H1 (cell line): Measurements from ENCODE around the gene EYA2. TPM values are rescaled to one million over a fixed set of nuclear protein-coding genes. Genes with fewer than 3 reads are reported as not detected.
"Not testable (repeated sequence)": the region's sequence is repeated elsewhere in the genome, so short reads cannot be mapped to it uniquely, and the experiment has no call there.

ENCODE experiments used
- CTCF ChIA-PET: fragments of 300-600 bp; sonication (Branson Sonifier 250); formaldehyde crosslinking; loops from one replicate; lab custom pipeline; 2021; ENCODE audit not compliant: partially characterized antibody; lab: Charles Lee
- POLR2A ChIA-PET: fragments of 300-600 bp; sonication (Branson Sonifier 250); formaldehyde crosslinking; loops from one replicate; lab custom pipeline; 2021; ENCODE audit warnings: inconsistent platforms; ENCODE audit not compliant: partially characterized antibody; lab: Charles Lee
- DNase-seq, 2 experiments: peaks; one replicate each; pipeline versions ENCODE4 v3.0.0 to v3.0.0-alpha.2; 2010 to 2022; ENCODE audit warnings: low spot score in 2 of 2, low read depth in 1 of 2, mixed read lengths in 1 of 2
- FAIRE-seq: peaks from 2 replicates; lab custom pipeline; 2011; peaks lifted over from hg19 to GRCh38; lab: Jason Lieb, UNC
- H2AFZ ChIP-seq: 2 replicates; pipeline ENCODE4 v1.8.1; 2012; ENCODE audit warnings: low read length, inconsistent platforms
- H2AK5ac ChIP-seq: 2 replicates; pipeline ENCODE4 v1.6.1; 2013; ENCODE audit warnings: low read depth, low read length
- H2BK120ac ChIP-seq: replicated peaks from 2 replicates; pipeline ENCODE3; 2013; ENCODE audit warnings: low read depth, low read length, inconsistent platforms
- H2BK12ac ChIP-seq: 2 replicates; pipeline ENCODE4 v1.6.1; 2013; ENCODE audit warnings: low read depth, low read length
- H2BK15ac ChIP-seq: 2 replicates; pipeline ENCODE4 v1.6.1; 2013; ENCODE audit warnings: low read length
- H2BK20ac ChIP-seq: 2 replicates; pipeline ENCODE4 v1.6.1; 2013; ENCODE audit warnings: low read length
- H2BK5ac ChIP-seq: 2 replicates; pipeline ENCODE4 v1.6.1; 2013; ENCODE audit warnings: low read depth, low read length
- H3K14ac ChIP-seq: 2 replicates; pipeline ENCODE4 v1.6.1; 2013; ENCODE audit warnings: inconsistent platforms; ENCODE audit not compliant: insufficient read length
- H3K18ac ChIP-seq: 2 replicates; pipeline ENCODE4 v1.6.1; 2013; ENCODE audit warnings: low read length; ENCODE audit errors: extremely low read depth
- H3K23ac ChIP-seq: 2 replicates; pipeline ENCODE4 v1.6.1; 2013; ENCODE audit warnings: inconsistent platforms; ENCODE audit not compliant: insufficient read length
- H3K23me2 ChIP-seq: 2 replicates; pipeline ENCODE4 v1.6.1; 2013; ENCODE audit warnings: low read depth, low read length
- H3K27ac ChIP-seq: 2 replicates; pipeline ENCODE4 v1.6.1; 2011; ENCODE audit warnings: low read depth, low read length, inconsistent platforms
- H3K27me3 ChIP-seq, 4 experiments: replicated peaks in 1 of 4; 1 replicate in 1 of 4; 2 replicates in 3 of 4; pipeline versions ENCODE4 v1.6.1 to v1.8.1; 2011 to 2013; ENCODE audit warnings: low read length in 3 of 4, mild to moderate bottlenecking in 3 of 4, inconsistent platforms in 2 of 4, mixed read lengths in 2 of 4, moderate library complexity in 1 of 4; ENCODE audit not compliant: control insufficient read depth in 3 of 4, insufficient read depth in 3 of 4; ENCODE audit errors: extremely low read depth in 1 of 4
- H3K36me3 ChIP-seq, 4 experiments: 2 replicates each; pipeline versions ENCODE4 v1.6.1 to v1.8.1; 2011 to 2013; ENCODE audit warnings: mild to moderate bottlenecking in 4 of 4, low read length in 3 of 4, moderate library complexity in 2 of 4, control low read depth in 1 of 4, inconsistent platforms in 1 of 4; ENCODE audit not compliant: insufficient read depth in 4 of 4, control insufficient read depth in 2 of 4
- H3K4ac ChIP-seq: replicated peaks from 2 replicates; pipeline ENCODE3; 2013; ENCODE audit warnings: low read length, low read depth, mixed read lengths, inconsistent platforms; ENCODE audit not compliant: insufficient read length
- H3K4me1 ChIP-seq, 4 experiments: replicated peaks in 1 of 4; 1 replicate in 1 of 4; 2 replicates in 3 of 4; pipeline versions ENCODE4 v1.6.1 to v1.8.1; 2011 to 2013; ENCODE audit warnings: low read length in 3 of 4, inconsistent platforms in 2 of 4, mixed read lengths in 1 of 4; ENCODE audit not compliant: insufficient read depth in 4 of 4, control insufficient read depth in 3 of 4
- H3K4me2 ChIP-seq, 2 experiments: 2 replicates each; pipeline versions ENCODE4 v1.6.1 to v1.8.1; 2011 to 2013; ENCODE audit warnings: low read depth in 2 of 2, low read length in 2 of 2, control low read depth in 1 of 2, inconsistent platforms in 1 of 2, mild to moderate bottlenecking in 1 of 2; ENCODE audit not compliant: insufficient read depth in 1 of 2
- H3K4me3 ChIP-seq, 4 experiments: fragments of 200-600, 300-600 bp in 1 of 4; sonication (generic), shearing (Covaris generic), sonication (Bioruptor Twin) in 1 of 4; 2 replicates each; pipeline versions ENCODE4 v1.5.1 to v1.8.1; 2011 to 2016; ENCODE audit warnings: low read length in 4 of 4, low read depth in 3 of 4, control low read depth in 2 of 4, inconsistent platforms in 2 of 4, mild to moderate bottlenecking in 2 of 4, mixed read lengths in 1 of 4, moderate library complexity in 1 of 4; ENCODE audit not compliant: insufficient read depth in 2 of 4; ENCODE audit errors: extremely low read depth in 1 of 4
- H3K56ac ChIP-seq: replicated peaks from 2 replicates; pipeline ENCODE3; 2013; ENCODE audit warnings: low read depth, mild to moderate bottlenecking, mixed read lengths, low read length, inconsistent platforms; ENCODE audit not compliant: insufficient read length
- H3K79me1 ChIP-seq: 2 replicates; pipeline ENCODE4 v1.6.1; 2013; ENCODE audit warnings: low read depth, low read length, control low read depth
- H3K79me2 ChIP-seq, 2 experiments: 2 replicates each; pipeline versions ENCODE4 v1.6.1 to v1.8.1; 2012 to 2013; ENCODE audit warnings: low read length in 2 of 2, mild to moderate bottlenecking in 2 of 2, inconsistent platforms in 1 of 2; ENCODE audit not compliant: insufficient read depth in 2 of 2, control insufficient read depth in 1 of 2
- H3K9ac ChIP-seq, 4 experiments: replicated peaks in 1 of 4; 1 replicate in 1 of 4; 2 replicates in 3 of 4; pipeline versions ENCODE4 v1.6.1 to v1.8.1; 2011 to 2013; ENCODE audit warnings: low read depth in 3 of 4, low read length in 3 of 4, control low read depth in 2 of 4, mild to moderate bottlenecking in 2 of 4, moderate library complexity in 2 of 4, inconsistent platforms in 1 of 4; ENCODE audit errors: extremely low read depth in 1 of 4
- H3K9me3 ChIP-seq, 2 experiments: 2 replicates each; pipeline versions ENCODE4 v1.6.1 to v1.8.1; 2012 to 2013; ENCODE audit warnings: mild to moderate bottlenecking in 2 of 2, moderate library complexity in 2 of 2, control low read depth in 1 of 2, inconsistent platforms in 1 of 2, low read depth in 1 of 2, low read length in 1 of 2, mixed read lengths in 1 of 2; ENCODE audit not compliant: insufficient read depth in 2 of 2
- H4K20me1 ChIP-seq, 2 experiments: replicated peaks in 1 of 2; 2 replicates each; pipeline versions ENCODE3 to v1.8.1; 2011 to 2013; ENCODE audit warnings: inconsistent platforms in 2 of 2, low read length in 2 of 2, mild to moderate bottlenecking in 1 of 2; ENCODE audit not compliant: insufficient read depth in 2 of 2, control insufficient read depth in 1 of 2
- H4K5ac ChIP-seq: 2 replicates; pipeline ENCODE4 v1.6.1; 2013; ENCODE audit warnings: low read length, low read depth, mixed read lengths, inconsistent platforms; ENCODE audit not compliant: insufficient read length
- H4K8ac ChIP-seq: 2 replicates; pipeline ENCODE4 v1.8.0; 2013; ENCODE audit warnings: mild to moderate bottlenecking, moderate library complexity, low read length, inconsistent platforms; ENCODE audit not compliant: insufficient read depth; ENCODE audit errors: extremely low read depth
- H4K91ac ChIP-seq: replicated peaks from 2 replicates; pipeline ENCODE3; 2013; ENCODE audit warnings: low read length, mixed read lengths, inconsistent platforms; ENCODE audit not compliant: insufficient read length
- WGBS, 2 experiments: shearing (Covaris generic) in 1 of 2; methylation state at CpG; one replicate each; pipeline versions ENCODE4 v1.1.6 to v1.1.7; 2013 to 2015; ENCODE audit warnings: low lambda C conversion rate in 2 of 2, mixed read lengths in 2 of 2, inconsistent platforms in 1 of 2, low coverage in 1 of 2, missing lambda C conversion rate in 1 of 2; ENCODE audit not compliant: insufficient replicate concordance in 2 of 2, insufficient coverage in 1 of 2, insufficient read length in 1 of 2; ENCODE audit errors: extremely low coverage in 1 of 2, missing lambda C conversion rate in 1 of 2; 5-methylcytosine and 5-hydroxymethylcytosine counted together
- polyA plus RNA-seq, 7 experiments: library from polyadenylated mRNA; depleted of rRNA in 3 of 7; stranded (reverse) in 5 of 7; unstranded in 2 of 7; fragments of >200 nt in 5 of 7; fragments of 200-250 nt in 2 of 7; gene quantifications; 1 replicate in 5 of 7; 2 replicates in 1 of 7; 4 replicates in 1 of 7; pipeline versions ENCODE4 v1.2.1 to v1.2.3, GENCODE V29; 2011 to 2013; ENCODE audit warnings: missing spikeins in 2 of 7, mixed read lengths in 2 of 7
- total RNA-seq: library from RNA; stranded (reverse); fragmentation: NEBNext Ultra II Directional; extraction: Animal tissue kit (Norgen Biotek cat#: 25700); gene quantifications from 2 replicates; pipeline ENCODE4 v1.2.1, GENCODE V29; 2021

Gene EYA2
- total and polyA plus RNA-seq, 2 of the 8 experiments (the other 6 are each of a cell fraction or from before 2014, with no cell fraction given): 1.6 to 1.7 TPM

DNA sequence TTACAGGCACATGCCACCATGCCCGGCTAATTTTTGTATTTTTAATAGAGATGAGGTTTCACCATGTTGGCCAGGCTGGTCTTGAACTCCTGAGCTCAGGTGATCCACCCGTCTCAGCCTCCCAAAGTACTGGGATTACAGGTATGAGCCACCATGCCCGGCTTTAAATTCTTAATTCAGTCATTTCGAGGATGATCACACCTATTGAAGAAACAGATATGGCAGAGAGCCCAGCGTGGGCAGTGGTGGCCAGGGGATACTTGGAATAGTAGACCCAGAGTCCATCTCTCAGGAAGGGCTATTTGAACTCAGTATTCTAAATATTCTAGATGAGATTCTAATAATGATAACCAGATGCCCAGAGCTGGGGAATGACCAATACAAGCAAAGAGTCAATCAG, 281.6 kb downstream of the EYA2 start:
- not testable (repeated sequence) for H2BK5ac ChIP-seq, H3K23me2 ChIP-seq, H3K18ac ChIP-seq, H2BK12ac ChIP-seq, H2AK5ac ChIP-seq, H4K8ac ChIP-seq, H4K5ac ChIP-seq, FAIRE-seq, H3K4ac ChIP-seq, H3K27ac ChIP-seq, H2BK120ac ChIP-seq, H3K79me1 ChIP-seq, H2BK20ac ChIP-seq, H4K20me1 ChIP-seq, H3K4me1 ChIP-seq, H3K4me3 ChIP-seq, H3K27me3 ChIP-seq, H3K4me2 ChIP-seq, H4K91ac ChIP-seq, H3K9ac ChIP-seq, H2BK15ac ChIP-seq, H3K79me2 ChIP-seq, H3K9me3 ChIP-seq, H3K14ac ChIP-seq, H2AFZ ChIP-seq, H3K56ac ChIP-seq, H3K36me3 ChIP-seq, DNase-seq, H3K23ac ChIP-seq
- POLR2A ChIA-PET: interaction anchor here (1.0 kb wide), 1 partner anchor 20 kb away, joined by 3 read pairs; no protein-coding TSS in a partner anchor
- WGBS, 2 experiments: 75% methylated on average over 5 of the region's 5 CpGs; no CpG with 5 or more reads in 1 of the 2 experiments
- CTCF ChIA-PET: interaction anchor here (0.6 to 3.3 kb wide), 3 partner anchors 20 to 468 kb away, joined by 3 to 14 read pairs (median 5); no protein-coding TSS in a partner anchor
